ENCODE results near the gene GTSE1.
A peak's percentile ranks its signal among the peaks of the same experiment; 100 is the strongest.

The GTSE1 gene

DNA sequence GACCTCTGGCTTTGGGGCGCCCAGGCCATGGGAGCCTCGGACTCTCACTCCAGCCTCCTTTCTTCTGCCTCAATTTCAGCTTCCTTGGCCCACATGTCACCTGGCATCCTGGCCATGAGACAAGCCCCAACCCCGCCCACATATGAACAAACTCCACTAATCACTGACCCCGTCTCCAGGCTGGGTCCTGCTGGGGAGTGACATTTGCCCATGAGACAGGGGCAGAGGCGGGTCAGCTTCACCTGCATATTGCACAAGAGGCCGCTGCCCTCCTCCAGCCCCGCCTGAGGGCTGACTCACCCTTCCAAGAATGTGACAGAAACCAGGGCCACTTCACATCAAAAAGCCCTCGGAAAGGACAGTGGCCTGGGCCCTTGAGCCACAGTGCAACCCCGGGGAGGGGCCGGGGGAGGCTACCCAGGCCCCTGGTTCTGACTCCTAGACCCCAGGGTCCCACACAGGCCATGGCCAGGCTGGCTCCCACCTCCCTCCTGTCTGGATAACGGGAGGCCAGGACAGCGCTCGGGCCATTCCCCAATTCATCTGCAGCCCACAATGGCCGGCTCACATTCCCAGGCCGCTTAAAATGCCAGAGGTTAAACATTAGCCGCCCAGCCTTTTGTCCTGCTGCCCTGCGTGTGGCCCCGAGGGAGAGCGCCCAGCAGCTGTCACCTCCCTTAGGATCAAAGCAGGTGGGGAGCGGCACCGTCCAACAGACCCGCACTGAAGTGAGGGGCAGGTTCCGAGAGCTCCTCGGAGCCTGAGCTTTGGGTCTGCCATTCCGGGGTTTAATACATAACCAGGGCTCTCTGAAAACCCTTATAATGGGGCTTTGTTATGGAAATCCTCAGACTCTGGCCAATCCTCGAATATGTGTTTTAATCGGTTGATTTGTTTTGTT lies 81.1 kb downstream of the GTSE1 start:
- Histone ChIP-seq H3K27me3 (ENCODE audit: control insufficient read depth, insufficient read depth, low read length, poor library complexity, severe bottlenecking) (no peaks in the 10 kb centered on the region), H3K4me1 (ENCODE audit: control insufficient read depth, insufficient read depth, low read length) (peaks cover 36% of the 10 kb centered on the region), H3K4me3 (ENCODE audit: insufficient read depth, low read depth, low read length) (no peak overlapping the region), H3K27ac (ENCODE audit: insufficient read depth, low read depth, low read length, poor library complexity, severe bottlenecking) (peak overlapping the region; percentile 95), H3K36me3 (ENCODE audit: control insufficient read depth, insufficient read depth, low read length) (peaks cover 19% of the 10 kb centered on the region), H3K9me3 (ENCODE audit: control insufficient read depth, low read length) (no peaks in the 10 kb centered on the region)
- WGBS, 2 experiments = 15 to 17% methylated on average over 27 of the region's 27 CpGs

DNA sequence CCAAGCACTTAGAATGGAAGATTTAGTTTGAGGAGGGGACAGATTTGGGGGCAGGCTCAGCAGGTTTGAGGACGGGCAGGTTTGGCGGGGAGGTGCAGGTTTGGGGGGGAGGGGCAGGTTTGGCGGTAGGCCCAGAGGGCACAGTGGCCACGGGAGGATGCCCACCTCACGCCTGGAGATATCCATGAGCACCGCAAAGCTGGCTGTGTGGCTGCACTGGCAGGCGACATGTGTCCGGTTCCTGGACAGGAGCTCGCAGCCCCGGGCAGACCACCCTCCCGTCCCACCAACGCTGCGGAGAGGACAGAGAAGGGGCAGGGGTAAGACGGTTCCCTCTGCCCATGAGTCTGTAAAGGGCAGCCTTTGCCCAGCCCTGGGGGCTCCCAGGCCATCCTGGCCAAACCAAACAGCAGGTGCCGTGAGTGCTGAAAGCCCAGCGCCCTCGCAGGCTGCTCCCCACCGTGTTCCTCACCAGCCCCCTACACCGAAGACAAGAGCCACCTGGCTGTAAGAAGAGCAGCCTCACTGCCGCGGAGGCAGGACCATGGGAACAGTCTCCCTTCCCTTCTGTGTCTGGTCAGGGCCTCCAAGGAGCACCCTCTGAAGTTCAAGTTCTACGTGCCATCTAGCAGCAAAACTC lies 81.9 kb downstream of the GTSE1 start:
- Histone ChIP-seq H3K4me1 (ENCODE audit: control insufficient read depth, insufficient read depth, low read length) (peaks cover 36% of the 10 kb centered on the region), H3K36me3 (ENCODE audit: control insufficient read depth, insufficient read depth, low read length) (peaks cover 22% of the 10 kb centered on the region), H3K27me3 (ENCODE audit: control insufficient read depth, insufficient read depth, low read length, poor library complexity, severe bottlenecking) (no peaks in the 10 kb centered on the region), H3K9me3 (ENCODE audit: control insufficient read depth, low read length) (no peaks in the 10 kb centered on the region), H3K27ac (ENCODE audit: insufficient read depth, low read depth, low read length, poor library complexity, severe bottlenecking) (peak overlapping the region; percentile 95), H3K4me3 (ENCODE audit: insufficient read depth, low read depth, low read length) (no peak overlapping the region)
- 50 to 51% methylated on average over 22 of the region's 22 CpGs for WGBS, 2 experiments

DNA sequence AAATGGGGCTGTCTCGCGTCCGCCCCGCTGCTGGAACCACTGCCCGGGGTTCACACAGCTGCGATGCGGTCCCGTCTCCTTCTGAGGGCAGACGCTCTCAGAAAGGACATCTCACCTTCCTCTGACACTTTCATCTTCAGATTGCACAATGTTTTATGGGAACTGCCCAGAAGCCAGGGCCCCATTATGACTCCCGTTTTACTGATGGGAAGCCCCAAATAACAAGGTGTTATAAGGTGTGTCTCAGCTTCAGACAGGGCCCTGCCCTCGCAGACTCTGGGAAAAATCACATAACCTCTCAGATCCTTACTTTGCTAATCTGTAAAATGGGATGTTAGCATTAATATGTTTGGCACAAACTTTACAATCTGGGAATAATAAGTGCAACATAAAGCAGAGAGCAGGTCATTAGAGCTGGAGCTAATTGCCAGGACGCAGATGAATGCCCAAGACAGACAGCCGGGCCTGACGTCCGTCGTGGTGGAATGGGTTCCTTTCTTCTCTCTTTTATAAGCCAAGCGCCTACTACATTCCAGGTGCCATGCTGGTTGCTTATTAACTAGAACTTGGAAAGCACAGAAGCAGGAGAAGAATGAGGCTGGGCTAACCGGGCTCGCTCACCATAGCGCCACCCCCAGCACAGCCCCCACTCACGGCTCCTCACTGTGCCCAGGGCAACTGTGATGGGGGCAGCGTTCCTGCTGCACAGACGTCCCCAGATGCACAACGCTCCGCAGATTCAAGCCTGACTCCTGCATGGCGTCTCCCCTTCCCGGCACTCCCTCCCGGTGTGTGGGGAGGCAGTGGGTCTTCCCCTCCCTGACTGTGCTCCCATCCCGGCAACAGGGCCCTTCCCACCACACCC lies 82.6 kb downstream of the GTSE1 start:
- WGBS, 2 experiments = 84 to 88% methylated on average over 29 of the region's 29 CpGs
- H3K4me3 ChIP-seq (ENCODE audit: insufficient read depth, low read depth, low read length) = no peak overlapping the region
- peaks cover 36% of the 10 kb centered on the region for H3K4me1 ChIP-seq (ENCODE audit: control insufficient read depth, insufficient read depth, low read length)
- no peaks in the 10 kb centered on the region for H3K9me3 ChIP-seq (ENCODE audit: control insufficient read depth, low read length)
- no peak overlapping the region for H3K27ac ChIP-seq (ENCODE audit: insufficient read depth, low read depth, low read length, poor library complexity, severe bottlenecking)
- peaks cover 22% of the 10 kb centered on the region for H3K36me3 ChIP-seq (ENCODE audit: control insufficient read depth, insufficient read depth, low read length)
- no peaks in the 10 kb centered on the region for H3K27me3 ChIP-seq (ENCODE audit: control insufficient read depth, insufficient read depth, low read length, poor library complexity, severe bottlenecking)

DNA sequence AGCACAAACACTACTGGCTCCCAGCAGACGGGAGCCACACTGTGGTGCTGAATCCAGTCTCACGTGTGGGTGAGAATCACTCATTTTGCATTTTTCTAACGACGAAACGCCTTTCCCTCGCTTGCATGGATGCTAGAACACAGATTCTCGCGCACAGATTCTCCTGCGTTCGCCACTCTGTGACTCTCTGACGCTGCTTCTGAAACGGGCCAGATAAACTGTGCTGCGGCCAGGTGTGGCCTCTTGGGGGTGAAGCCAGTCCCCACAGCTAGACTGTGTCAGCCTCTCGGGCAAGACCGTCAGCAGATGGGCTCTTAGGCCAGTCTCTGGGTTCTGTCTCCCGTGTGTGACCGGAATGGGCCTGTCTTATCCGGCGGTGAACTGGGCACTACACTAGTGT lies 83.4 kb downstream of the GTSE1 start:
- Histone ChIP-seq H3K36me3 (ENCODE audit: control insufficient read depth, insufficient read depth, low read length) (peaks cover 19% of the 10 kb centered on the region), H3K27me3 (ENCODE audit: control insufficient read depth, insufficient read depth, low read length, poor library complexity, severe bottlenecking) (no peaks in the 10 kb centered on the region), H3K9me3 (ENCODE audit: control insufficient read depth, low read length) (no peaks in the 10 kb centered on the region), H3K27ac (ENCODE audit: insufficient read depth, low read depth, low read length, poor library complexity, severe bottlenecking) (no peak overlapping the region), H3K4me3 (ENCODE audit: insufficient read depth, low read depth, low read length) (no peak overlapping the region), H3K4me1 (ENCODE audit: control insufficient read depth, insufficient read depth, low read length) (peaks cover 36% of the 10 kb centered on the region)
- 92 to 94% methylated on average over 19 of the region's 19 CpGs for WGBS, 2 experiments
